ENCODE results near the gene UACA. TPM values are rescaled to one million over a fixed set of nuclear protein-coding genes. Genes with fewer than 3 reads are reported as not detected.
"Not testable (repeated sequence)": the region's sequence is repeated elsewhere in the genome, so short reads cannot be mapped to it uniquely, and the experiment has no call there.

Gene UACA
- total RNA-seq, 1 experiment from 2014 or later = 141 TPM

DNA sequence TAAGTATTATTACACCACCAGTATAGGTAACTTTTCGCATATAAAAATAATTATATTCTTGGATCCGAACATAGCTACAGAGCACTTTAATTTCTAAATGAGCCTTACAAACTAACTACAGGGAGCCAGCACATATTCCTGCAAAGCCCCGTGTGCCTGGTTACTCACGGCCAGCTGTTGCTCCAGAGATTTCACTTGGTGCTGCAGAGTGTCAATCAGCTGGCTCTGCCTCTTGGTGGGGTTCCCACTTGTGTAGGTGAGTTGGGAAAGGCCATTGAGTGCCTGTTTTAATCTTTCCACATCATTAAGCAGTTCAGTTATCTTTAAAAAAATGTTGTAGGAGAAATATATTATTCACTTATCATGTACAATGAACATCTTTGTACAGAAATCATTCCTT is 98.9 kb downstream of the UACA start:
- Mint-ChIP-seq H3K4me1 (ENCODE audit: low read depth, unreplicated experiment) (no peaks in the 10 kb centered on the region), H3K27me3 (ENCODE audit: insufficient read depth, unreplicated experiment) (no peaks in the 10 kb centered on the region), H3K4me3 (ENCODE audit: unreplicated experiment) (no peak overlapping the region), H3K27ac (ENCODE audit: unreplicated experiment) (no peak overlapping the region), H3K36me3 (ENCODE audit: insufficient read depth, unreplicated experiment) (peaks cover 13% of the 10 kb centered on the region), H3K9me3 (ENCODE audit: unreplicated experiment) (no peaks in the 10 kb centered on the region)
- Histone ChIP-seq H3K9me3 (no peaks in the 10 kb centered on the region), H3K27me3 (replicated peaks; ENCODE audit: control insufficient read depth, insufficient read depth, low read length) (no peaks in the 10 kb centered on the region), H3K4me3 (ENCODE audit: low read depth, low read length) (no peak overlapping the region), H3K4me1 (peaks cover 19% of the 10 kb centered on the region), H3K36me3 (ENCODE audit: control insufficient read depth, insufficient read depth, low read length) (peaks cover 3% of the 10 kb centered on the region; the same call in 1 of the 2 replicates)
- TF ChIP-seq CTCF (IDR thresholded peaks at IDR 0.05; ENCODE audit: insufficient read depth in 1 of 2, low read depth in 1 of 2, low read length in 1 of 2, severe bottlenecking in 1 of 2, unreplicated experiment in 1 of 2) = no peak
- intact Hi-C loops (cut with micrococcal nuclease; ENCODE audit: unreplicated experiment) = no loop called here
- DNase-seq = no peak
- no TSS peak for BruUV-seq (replicated peaks)
- ChIA-PET POLR2A (no interaction called here), CTCF (interaction anchor here (1.1 kb wide), 1 partner anchor 58 kb away, joined by 3 read pairs; no protein-coding TSS in a partner anchor)

- H3K27ac Mint-ChIP-seq (ENCODE audit: unreplicated experiment); H3K27me3 Mint-ChIP-seq (ENCODE audit: insufficient read depth, unreplicated experiment); H3K36me3 ChIP-seq (ENCODE audit: control insufficient read depth, insufficient read depth, low read length); DNase-seq; H3K4me1 Mint-ChIP-seq (ENCODE audit: low read depth, unreplicated experiment); H3K4me3 Mint-ChIP-seq (ENCODE audit: unreplicated experiment); CTCF ChIA-PET; H3K9me3 Mint-ChIP-seq (ENCODE audit: unreplicated experiment); H3K27me3 ChIP-seq (replicated peaks; ENCODE audit: control insufficient read depth, insufficient read depth, low read length); H3K4me3 ChIP-seq (ENCODE audit: low read depth, low read length); POLR2A ChIA-PET; intact Hi-C loops (cut with micrococcal nuclease; ENCODE audit: unreplicated experiment); H3K9me3 ChIP-seq; BruUV-seq (replicated peaks): not testable (repeated sequence)
- peaks cover 19% of the 10 kb centered on the region for H3K4me1 ChIP-seq
- H3K36me3 Mint-ChIP-seq (ENCODE audit: insufficient read depth, unreplicated experiment) = peaks cover 13% of the 10 kb centered on the region
Measured at GRCh38 chr15:70663069-70663468, 100.3 kb downstream of the UACA start.

DNA sequence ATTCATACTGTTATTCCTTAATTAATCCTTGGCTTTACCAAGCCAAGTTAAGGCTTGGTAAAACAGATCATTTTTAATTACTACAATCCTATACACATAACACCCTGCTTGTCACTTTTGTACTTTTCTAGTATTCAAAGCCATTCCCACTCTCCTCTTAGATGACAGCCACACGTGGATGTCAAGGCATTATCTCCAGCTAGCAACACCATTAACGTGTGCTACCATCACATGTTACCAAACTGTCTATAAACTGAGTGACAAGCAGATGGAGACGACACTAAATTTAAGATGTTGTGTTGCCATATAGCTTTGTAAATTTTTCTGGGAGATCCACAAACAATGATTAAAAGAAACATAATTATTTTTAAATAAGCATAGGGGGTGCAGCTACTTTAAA is 103.7 kb downstream of the UACA start:
- Histone ChIP-seq H3K27me3 (replicated peaks; ENCODE audit: control insufficient read depth, insufficient read depth, low read length) (no peaks in the 10 kb centered on the region), H3K9me3 (no peaks in the 10 kb centered on the region), H3K36me3 (ENCODE audit: control insufficient read depth, insufficient read depth, low read length) (no peaks in the 10 kb centered on the region), H3K4me3 (ENCODE audit: low read depth, low read length) (no peak overlapping the region), H3K4me1 (peaks cover 3% of the 10 kb centered on the region)
- Mint-ChIP-seq H3K4me3 (ENCODE audit: unreplicated experiment) (no peak overlapping the region), H3K4me1 (ENCODE audit: low read depth, unreplicated experiment) (no peaks in the 10 kb centered on the region), H3K36me3 (ENCODE audit: insufficient read depth, unreplicated experiment) (peaks cover 31% of the 10 kb centered on the region), H3K27me3 (ENCODE audit: insufficient read depth, unreplicated experiment) (no peaks in the 10 kb centered on the region), H3K27ac (ENCODE audit: unreplicated experiment) (no peak overlapping the region), H3K9me3 (ENCODE audit: unreplicated experiment) (no peaks in the 10 kb centered on the region)
- POLR2A ChIA-PET = no interaction called here
- no peak for TF ChIP-seq CTCF (IDR thresholded peaks at IDR 0.05; ENCODE audit: insufficient read depth in 1 of 2, low read depth in 1 of 2, low read length in 1 of 2, severe bottlenecking in 1 of 2, unreplicated experiment in 1 of 2)
- DNase-seq = no peak
- intact Hi-C loops (cut with micrococcal nuclease; ENCODE audit: unreplicated experiment) = no loop called here
- CTCF ChIA-PET = no interaction called here
- BruUV-seq (replicated peaks) = no TSS peak

DNA sequence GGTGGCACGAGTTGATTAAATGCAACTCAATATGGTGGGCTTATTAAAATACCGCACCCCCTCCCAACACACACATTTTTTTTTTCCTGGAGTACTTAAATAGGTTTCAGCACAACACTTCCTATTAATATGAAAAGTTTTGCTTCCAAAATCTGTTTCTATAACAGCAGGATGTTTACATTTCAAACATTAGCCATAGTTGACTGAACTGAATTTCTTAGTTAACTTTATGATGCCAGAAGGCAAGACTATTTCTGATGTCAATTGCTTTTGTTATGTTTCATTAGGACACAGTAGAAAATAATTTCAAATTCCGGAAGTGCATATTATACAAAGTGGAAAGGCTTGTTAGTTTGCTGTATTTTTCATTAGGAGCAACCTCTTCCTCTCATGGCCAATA is 104.7 kb downstream of the UACA start:
- intact Hi-C loops (cut with micrococcal nuclease; ENCODE audit: unreplicated experiment) = no loop called here
- H3K27ac Mint-ChIP-seq (ENCODE audit: unreplicated experiment) = no peak overlapping the region

More for the DNA sequence above, 104.7 kb downstream of the UACA start:
- Histone ChIP-seq H3K36me3 (ENCODE audit: control insufficient read depth, insufficient read depth, low read length) (no peaks in the 10 kb centered on the region), H3K4me3 (ENCODE audit: low read depth, low read length) (no peak overlapping the region), H3K27me3 (replicated peaks; ENCODE audit: control insufficient read depth, insufficient read depth, low read length) (no peaks in the 10 kb centered on the region), H3K9me3 (no peaks in the 10 kb centered on the region), H3K4me1 (peaks cover 14% of the 10 kb centered on the region)
- Mint-ChIP-seq H3K36me3 (ENCODE audit: insufficient read depth, unreplicated experiment) (peaks cover 41% of the 10 kb centered on the region), H3K4me1 (ENCODE audit: low read depth, unreplicated experiment) (peaks cover 8% of the 10 kb centered on the region), H3K4me3 (ENCODE audit: unreplicated experiment) (no peak overlapping the region), H3K27me3 (ENCODE audit: insufficient read depth, unreplicated experiment) (no peaks in the 10 kb centered on the region), H3K9me3 (ENCODE audit: unreplicated experiment) (no peaks in the 10 kb centered on the region)
- no peak for TF ChIP-seq CTCF (IDR thresholded peaks at IDR 0.05; ENCODE audit: insufficient read depth in 1 of 2, low read depth in 1 of 2, low read length in 1 of 2, severe bottlenecking in 1 of 2, unreplicated experiment in 1 of 2)
- DNase-seq = no peak
- ChIA-PET CTCF (interaction anchor here (0.6 kb wide), 1 partner anchor 92 kb away, joined by 4 read pairs; no protein-coding TSS in a partner anchor), POLR2A (no interaction called here)
- BruUV-seq (replicated peaks) = no TSS peak

All from Caco-2 (cell line).